Fibroblast of skin of left biceps (primary cell): ENCODE measurements around the gene PML.

Experiments used
- DNase-seq, 2 experiments: peaks; one replicate each; pipeline ENCODE4 v3.0.0-alpha.2; 2013; ENCODE audit warnings: low read depth in 2 of 2

Gene PML

DNA sequence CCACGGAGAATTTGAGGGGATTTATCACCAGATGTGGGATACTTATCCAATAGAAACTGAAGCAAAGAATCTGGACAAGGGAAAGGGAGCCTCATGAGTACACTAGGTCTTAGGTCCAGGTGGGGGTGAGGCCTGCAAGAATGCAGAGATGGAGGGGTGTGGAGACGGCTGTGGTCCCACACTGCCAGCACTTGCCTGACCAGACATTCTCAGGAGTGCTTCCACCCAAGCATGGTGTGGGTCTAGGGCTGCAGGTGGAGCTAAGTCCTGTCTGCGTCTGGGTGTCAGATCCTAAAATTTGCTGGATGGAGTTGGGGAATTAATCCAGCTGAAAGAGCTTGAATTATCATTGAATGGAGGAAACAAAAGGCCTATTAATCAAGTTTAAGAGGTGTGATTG lies 14.4 kb downstream of the PML start:
- DNase-seq, result no peak

DNA sequence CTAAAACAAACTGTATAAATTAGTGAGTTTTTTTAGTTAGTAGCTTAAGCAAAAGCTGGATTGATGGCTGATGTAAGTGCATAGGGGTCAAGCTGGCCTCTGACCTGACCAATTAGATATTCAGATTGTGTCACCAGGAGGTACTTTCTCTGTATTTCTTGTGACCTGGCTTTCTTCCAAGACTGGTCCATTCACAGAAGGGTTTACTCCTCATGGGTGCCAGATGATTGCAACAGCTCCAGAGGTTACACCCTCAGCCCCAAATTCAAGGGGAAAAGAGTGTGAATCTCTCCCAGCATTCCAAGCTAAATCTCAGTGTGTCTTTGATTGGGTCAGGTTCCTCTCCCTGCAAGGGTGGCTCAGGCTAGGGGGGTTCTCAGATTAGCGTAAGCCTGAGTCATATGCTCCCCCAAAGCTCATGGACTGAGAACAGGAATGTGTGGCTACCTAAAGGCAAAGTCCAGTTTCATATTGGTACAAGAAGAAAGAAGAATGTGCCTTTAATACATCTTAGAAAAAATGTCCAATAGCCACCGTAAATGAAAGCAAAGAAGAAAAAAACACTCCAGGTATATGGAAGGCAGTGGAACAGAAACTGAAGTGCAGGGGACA lies 16.5 kb downstream of the PML start:
- DNase-seq, result no peak

DNA sequence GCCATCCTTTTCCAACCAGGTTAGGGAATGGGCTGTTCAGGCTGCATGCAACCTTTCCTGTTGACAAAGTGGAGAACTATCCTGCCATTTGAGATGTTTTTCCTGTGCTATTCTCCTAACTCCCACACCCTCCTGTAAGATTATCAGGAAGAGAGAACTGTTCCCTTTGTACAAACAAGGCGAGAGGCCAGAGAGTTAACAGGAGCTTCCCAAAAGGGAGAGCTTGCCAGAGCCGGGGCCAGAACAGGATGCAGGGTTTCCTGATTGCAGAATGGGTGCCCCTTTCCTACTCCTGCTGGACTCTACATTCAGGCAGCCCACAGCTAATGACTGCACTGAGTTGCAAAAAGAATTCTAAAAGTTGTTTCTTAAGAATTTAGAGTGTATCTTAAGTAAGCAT lies 17.1 kb downstream of the PML start:
- DNase-seq, result no peak

DNA sequence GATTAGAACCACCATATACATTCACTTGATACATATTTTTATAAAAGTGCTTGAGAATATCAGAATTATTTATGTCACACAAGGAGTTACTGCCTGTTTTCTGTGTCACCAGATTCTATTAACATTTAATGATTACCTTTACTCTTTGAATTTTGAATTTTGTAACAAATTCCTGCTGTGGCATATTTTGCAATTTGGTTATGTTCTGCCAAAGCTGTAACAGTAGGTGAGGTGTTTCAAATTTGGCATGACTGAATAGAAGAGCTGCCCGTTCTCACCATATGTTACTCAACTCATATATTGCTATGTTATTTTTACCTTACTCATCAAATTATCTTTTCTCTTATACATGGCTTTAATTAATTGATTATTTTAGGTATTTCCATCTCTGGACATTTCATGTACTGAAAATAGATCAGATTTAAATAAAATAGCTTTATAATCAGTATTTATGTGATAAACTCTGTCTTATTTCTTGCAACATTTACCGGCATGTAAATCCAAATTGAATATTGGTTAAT lies 18.9 kb downstream of the PML start:
- no peak for DNase-seq

DNA sequence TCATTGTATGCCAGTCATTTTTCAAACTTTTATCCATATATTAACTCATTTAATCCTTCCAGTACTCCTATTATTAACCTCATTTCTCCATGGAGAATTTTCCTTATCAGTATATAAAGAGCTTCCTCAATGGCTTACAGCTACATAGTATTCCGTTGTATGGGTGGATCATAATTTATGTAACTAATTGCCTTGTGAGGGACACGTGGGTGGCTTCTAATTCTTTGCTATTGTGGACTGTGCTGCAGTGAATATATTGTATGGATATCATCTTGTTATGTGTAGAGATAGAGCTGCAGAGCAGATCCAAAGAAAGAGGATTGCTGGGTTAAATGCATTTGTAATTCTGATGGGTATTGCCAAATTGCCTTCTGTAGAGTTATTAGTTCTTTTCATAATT lies 25.2 kb downstream of the PML start:
- no peak for DNase-seq

DNA sequence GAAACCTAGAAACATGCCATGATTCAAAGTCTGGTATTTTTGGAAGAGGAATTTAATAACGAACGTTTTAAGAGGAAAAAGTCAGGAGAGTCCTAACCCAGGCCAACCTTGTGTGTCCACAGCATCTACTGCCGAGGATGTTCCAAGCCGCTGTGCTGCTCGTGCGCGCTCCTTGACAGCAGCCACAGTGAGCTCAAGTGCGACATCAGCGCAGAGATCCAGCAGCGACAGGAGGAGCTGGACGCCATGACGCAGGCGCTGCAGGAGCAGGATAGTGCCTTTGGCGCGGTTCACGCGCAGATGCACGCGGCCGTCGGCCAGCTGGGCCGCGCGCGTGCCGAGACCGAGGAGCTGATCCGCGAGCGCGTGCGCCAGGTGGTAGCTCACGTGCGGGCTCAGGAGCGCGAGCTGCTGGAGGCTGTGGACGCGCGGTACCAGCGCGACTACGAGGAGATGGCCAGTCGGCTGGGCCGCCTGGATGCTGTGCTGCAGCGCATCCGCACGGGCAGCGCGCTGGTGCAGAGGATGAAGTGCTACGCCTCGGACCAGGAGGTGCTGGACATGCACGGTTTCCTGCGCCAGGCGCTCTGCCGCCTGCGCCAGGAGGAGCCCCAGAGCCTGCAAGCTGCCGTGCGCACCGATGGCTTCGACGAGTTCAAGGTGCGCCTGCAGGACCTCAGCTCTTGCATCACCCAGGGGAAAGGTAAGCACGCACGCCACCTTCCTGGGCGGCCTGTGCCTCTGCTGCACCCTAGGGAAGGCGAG lies 28.4 kb downstream of the PML start:
- no peak for DNase-seq

DNA sequence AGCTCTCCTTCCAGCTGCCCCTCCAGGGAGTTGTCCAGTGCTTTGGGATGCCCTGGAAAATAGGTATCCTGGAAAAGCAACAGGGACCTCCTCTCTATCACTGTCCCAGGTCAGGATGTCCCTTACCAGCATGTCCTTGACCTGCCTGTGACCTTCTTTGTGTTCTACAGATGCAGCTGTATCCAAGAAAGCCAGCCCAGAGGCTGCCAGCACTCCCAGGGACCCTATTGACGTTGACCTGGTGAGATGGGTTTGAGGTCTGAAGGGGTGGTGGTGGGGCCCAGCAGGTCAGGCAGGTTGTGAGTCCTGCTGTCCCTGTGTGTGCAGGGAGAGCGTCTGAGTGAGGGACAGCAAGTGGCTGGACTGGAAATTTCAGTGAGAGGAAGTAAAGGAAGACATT lies 30.2 kb downstream of the PML start:
- no peak for DNase-seq

DNA sequence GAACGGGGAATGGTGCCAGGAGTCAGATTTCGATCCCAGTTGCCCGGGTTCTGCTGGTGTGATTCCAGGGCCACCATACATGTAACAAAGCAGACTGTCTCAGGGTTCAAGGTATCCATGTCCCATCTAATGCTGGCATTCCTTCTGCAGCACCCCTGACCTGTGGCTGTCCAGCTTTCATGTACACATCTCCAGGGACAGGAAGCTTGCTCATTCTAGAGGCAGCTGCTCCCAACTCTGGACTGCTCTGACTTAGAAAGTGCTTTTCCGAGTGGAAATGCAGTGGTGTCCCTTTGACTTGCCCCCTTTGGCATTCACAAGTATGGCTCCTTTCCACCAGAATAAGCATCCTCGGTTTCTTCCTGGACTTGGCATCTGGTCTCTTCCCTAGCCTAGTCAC lies 30.9 kb downstream of the PML start:
- DNase-seq, result no peak

DNA sequence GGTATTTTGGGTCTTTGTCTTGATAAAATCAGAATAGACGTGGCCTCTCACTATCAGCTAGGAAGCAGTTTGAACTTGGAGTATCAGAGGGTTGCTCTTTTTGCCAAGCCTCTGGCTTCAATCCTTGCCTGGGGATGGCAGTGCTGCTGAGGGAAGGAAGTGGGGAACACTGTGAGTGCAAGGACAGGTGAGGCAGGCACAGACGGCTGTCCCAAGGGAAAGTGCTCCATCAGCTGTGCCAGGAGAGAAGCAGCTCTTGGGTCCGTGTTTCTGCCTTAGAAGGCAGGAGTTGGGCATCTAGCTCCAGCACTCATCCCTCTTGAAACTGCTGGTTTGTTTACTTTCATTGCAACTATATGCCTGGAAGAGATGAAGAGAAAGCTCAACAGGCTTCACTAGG lies 33.2 kb downstream of the PML start:
- no peak for DNase-seq

DNA sequence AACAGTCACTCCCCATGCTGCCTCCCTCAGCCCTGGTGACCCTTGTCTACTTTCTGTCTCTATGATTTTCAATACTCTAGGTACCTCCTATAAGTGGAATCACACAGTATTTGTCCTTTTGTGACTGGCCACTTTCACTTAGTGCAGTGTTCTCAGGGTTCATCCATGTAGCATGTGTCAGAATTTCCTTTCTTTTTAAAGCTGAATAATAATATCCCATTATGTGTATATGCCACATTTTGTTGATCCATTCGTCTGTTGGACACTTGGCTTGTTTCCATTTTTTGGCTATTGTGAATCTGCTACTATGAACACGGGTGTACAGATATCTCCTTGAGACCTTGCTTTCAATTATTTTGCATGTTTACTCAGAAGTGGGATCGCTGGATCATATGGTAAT lies 34.1 kb downstream of the PML start:
- DNase-seq, result no peak

DNA sequence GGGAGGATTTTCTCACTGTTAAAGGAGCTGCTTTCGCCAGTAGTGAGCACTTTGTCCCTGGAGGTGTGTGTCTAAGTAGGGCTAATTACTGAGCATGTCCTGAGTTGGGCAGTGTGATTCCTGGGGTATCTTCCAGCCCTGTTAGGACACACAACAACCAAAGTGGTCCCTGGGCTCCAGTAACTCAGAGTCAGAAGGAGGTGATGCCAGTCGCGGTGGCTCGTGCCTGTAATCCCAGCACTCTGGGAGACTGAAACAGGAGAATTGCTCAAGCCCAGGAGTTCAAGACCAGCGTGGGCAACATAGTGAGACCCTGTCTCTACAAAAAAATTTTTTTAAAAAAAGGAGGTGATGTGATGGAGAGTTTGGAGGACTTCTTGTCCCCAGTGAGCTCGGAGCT lies 37.5 kb downstream of the PML start:
- DNase-seq, result no peak

DNA sequence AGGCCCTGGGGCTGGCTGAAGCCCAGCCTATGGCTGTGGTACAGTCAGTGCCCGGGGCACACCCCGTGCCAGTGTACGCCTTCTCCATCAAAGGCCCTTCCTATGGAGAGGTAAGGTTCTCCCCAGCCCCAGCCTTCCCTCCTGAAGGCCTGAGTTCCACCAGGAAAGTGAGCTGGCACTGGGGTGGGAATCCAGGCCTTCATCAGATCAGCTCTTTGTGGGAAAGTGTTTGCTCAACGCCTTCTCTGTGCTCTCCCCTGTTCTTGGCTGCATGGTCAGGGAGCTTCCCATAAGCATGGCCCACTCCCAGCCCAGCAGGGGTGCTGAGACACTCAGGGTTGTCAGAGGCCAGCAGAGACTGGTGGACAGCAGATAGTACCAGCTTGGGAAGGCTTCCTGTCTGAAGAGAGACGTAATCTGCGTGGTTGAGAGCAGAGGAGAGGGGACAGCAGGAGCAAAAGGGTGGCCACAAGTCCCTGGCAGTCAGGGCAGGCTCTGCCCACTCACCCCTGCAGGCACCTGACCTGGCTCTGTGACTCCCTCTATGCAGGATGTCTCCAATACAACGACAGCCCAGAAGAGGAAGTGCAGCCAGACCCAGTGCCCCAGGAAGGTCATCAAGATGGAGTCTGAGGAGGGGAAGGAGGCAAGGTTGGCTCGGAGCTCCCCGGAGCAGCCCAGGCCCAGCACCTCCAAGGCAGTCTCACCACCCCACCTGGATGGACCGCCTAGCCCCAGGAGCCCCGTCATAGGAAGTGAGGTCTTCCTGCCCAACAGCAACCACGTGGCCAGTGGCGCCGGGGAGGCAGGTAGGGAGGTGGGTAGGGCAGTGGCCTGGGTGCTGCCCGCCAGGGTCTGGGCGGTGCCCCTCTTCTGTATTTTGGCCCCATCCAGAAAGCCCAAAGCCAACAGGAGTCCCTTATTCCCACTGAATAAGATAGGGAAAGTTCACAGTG lies 38.4 kb downstream of the PML start:
- no peak for DNase-seq

DNA sequence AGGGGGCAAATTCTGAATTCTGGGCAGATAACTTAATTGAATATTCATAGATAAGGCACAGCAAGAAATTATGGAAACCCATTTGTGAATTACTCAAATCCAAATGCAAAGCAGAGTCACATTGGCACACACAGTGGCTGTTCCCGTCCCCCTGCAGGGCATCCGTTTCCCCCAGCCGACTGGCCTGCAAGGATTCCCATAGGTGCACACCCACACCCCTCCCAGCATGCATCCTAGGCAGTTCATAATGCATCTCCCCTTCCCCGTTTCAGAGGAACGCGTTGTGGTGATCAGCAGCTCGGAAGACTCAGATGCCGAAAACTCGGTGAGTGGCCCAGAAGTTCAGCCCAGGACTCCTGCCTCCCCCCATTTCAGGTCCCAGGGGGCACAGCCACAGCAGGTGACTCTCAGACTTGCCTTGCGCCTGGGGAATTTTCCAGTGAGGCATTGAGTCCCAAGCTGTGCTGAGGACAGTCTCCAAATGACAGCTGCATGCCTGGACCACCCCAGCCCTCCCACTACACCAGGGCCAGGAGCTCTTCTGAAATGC lies 39.8 kb downstream of the PML start:
- DNase-seq, result no peak

DNA sequence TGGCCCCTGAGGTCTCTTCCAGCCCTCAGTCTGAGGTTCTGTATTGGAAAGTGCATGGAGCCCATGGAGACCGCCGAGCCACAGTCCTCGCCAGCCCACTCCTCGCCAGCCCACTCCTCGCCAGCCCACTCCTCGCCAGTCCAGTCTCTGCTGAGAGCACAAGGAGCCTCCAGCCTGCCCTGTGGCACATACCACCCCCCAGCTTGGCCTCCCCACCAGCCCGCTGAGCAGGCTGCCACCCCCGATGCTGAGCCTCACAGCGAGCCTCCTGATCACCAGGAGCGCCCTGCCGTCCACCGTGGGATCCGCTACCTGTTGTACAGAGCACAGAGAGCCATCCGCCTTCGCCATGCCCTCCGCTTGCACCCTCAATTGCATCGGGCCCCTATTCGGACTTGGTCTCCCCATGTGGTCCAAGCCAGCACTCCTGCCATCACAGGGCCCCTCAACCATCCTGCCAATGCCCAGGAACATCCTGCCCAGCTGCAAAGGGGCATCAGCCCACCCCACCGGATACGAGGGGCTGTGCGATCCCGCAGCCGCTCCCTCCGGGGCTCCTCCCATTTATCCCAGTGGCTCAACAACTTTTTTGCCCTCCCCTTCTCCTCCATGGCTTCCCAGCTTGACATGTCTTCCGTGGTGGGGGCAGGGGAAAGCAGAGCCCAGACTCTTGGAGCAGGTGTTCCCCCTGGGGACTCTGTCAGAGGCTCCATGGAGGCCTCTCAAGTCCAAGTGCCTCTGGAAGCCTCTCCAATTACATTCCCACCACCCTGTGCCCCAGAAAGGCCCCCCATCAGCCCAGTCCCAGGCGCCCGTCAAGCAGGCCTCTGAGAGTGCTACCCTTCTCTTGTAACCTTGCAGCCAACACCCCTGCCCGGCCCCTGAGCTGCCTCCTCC lies 40.9 kb downstream of the PML start:
- no peak for DNase-seq

DNA sequence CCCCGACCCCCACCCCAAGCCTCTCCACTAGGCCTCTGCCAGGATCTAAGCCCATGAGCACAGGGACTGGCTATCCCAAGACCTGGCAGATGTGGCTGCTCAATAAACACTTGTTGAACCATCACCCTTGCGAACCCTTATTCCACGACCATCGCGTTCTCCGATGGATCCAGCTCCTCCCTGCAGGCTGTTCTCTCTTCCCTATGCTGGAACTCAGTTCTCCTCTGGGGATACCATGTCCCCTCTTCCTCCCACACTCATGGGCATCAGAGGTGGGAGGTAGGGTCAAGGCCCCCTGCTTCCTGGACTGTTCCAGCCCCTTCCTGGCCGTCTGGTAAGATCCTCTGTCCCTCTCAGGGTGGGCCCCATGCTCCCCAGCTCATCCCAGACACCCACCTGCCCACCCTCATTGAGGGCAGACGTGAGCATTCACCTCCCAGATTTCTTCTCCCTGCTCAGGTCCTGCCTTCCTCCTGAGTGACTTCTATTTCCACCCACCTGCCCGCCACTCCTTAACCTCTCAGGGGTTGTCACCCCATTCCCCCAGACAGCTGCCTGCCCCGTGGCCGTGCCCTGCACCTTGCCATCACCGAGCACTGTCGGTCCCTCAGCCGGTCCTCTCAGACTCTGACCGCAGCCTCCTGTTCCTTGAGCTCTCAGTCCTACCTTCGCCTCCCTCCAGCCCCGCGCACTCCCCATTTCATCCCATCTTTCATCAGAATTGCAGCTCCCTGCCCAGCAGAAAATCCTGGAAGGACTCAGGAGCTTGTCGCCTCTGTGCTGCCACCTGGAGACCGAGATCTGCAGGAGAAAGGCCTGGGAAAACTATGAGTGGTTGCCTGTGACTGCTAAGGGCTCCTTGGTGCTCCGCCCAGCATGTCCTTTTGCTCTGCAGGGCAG lies 42.0 kb downstream of the PML start:
- no peak for DNase-seq

DNA sequence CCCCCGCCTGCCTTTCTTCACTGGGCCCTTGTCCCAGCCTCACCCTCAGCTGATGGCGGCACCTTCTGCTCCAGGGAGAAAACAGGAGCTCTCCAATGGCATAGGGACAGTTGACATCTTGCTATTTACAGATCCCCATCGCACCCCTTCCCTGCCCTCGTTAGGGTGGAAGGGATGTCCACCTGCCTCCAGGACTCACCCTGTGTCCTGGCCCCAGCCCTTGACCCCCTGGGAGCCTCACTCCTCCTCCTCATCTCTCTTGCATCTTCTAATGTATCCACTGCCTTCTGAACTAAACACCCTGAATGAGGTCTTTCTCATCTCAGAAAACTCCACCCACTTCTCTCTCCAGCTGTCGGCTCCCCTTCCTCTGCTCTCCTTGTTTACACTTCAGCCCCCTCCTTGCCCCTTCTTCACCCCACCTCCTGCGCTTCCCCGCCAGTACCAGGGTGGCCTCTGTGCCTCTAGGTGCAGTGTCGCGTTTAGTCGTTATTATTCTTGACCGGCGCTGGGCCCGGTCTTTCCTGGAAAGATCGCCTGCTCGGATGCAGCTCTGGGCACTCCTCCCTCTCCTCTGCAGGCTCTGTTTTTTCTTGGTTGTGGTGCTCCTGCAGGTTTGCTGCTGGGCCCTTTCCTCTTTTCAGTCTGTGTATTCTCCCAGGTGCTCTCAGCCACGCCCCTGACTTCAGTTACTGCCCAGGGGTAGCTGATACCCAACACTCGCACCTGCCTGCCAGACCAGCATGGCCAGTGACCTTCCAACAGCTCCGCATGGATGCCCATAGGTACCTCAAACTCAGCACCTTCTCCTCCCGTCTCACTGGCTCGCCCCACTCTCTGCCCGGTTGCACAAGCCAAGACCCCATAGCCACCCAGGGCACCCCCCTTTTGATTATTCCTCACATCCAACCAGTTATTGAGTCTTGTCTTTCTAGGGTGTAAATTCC lies 42.9 kb downstream of the PML start:
- no peak for DNase-seq

DNA sequence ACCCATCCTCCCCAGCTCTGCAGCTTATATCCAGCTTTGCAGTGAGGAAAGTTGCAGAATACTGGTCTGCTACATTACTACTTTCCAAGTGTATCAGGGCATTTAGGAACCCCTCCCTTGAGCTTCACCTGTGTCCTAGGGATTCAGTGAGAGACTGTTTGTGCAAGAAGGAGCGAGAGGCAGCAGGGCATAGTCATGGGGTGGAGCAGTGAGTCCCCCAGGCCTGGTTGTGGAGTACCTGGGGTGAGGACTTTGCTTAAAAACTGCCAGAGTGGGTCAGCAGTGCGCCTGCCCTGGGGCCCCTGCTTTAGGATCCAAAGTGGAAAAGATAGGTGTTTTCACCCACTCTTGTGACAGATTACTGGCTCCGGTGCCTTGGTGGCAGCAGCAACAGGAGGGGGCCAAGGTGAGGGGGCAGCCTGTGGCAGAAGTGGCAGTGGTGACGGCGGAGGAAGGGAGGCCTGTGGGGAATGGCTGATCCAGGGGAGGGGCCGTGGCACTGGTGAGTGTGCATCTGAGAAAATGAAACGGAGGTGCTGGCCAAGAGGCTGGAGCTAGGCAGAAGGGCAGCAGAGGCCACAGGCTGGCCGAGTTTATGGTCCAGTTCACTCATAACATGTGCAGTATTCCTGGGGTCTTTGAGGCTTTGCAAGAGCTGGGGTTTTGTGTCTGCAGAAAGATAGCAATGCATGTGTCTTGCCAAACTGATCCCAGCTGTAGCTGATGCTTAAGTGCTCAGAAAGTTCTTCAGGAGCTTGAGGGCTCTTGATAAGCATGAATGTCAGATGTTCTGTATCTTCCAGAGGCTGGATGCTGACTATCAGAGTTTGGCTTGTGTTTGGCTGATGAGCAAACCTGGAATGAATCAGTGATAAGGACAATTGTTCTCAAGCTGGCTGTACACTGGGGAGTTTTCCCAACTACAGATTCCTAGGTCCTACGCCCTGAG lies 44.5 kb downstream of the PML start:
- no peak for DNase-seq

DNA sequence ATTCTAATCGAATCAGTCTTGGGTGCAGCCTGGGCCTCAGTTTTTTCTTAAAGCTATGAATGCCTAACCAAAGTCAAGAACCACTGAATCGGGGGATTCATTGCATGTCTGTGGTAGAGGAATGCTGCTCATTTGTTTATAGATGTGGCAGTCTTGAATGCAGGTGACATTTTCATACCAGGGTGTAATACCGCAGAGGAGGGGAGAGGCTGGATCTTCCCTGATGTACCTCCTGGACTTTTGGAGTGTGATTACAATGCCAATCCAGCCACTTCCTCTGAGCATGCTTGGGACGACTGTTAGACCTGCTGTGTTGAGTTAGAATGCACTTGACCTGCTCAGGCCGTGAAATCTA lies 45.1 kb downstream of the PML start:
- DNase-seq, result no peak
